Nephron (organoid): ENCODE data around the gene ZBTB42.

Experiments
- H3K27ac Mint-ChIP-seq, 3 experiments: 2 replicates each; pipeline ENCODE4 v1.8.0; 2020; ENCODE audit warnings: mixed read lengths in 3 of 3, mild to moderate bottlenecking in 2 of 3, moderate library complexity in 1 of 3
- H3K27me3 Mint-ChIP-seq: 2 replicates; pipeline ENCODE4 v1.8.0; 2021; ENCODE audit warnings: low read depth, mild to moderate bottlenecking, moderate library complexity, mixed read lengths
- H3K36me3 Mint-ChIP-seq: 2 replicates; pipeline ENCODE4 v1.8.0; 2020; ENCODE audit warnings: low read depth, mixed read lengths
- H3K4me1 Mint-ChIP-seq: 2 replicates; pipeline ENCODE4 v1.8.0; 2020; ENCODE audit warnings: mixed read lengths
- H3K4me3 Mint-ChIP-seq, 3 experiments: 2 replicates each; pipeline ENCODE4 v1.8.0; 2020; ENCODE audit warnings: mild to moderate bottlenecking in 3 of 3, mixed read lengths in 3 of 3, moderate library complexity in 2 of 3
- H3K9me3 Mint-ChIP-seq: 2 replicates; pipeline ENCODE4 v1.8.0; 2020; ENCODE audit warnings: mixed read lengths
- CTCF ChIP-seq, 3 experiments: fragments of 200-600 bp; sonication (generic); IDR thresholded peaks; one replicate each; pipeline ENCODE4 v1.5.0; 2021; ENCODE audit warnings: antibody characterized with exemption in 3 of 3; ENCODE audit not compliant: unreplicated experiment in 3 of 3

ZBTB42 gene

GRCh38 chr14:104780513-104781030 is 20.3 kb upstream of the ZBTB42 start:
- no peak overlapping the region for H3K27ac Mint-ChIP-seq
- peaks cover 3% of the 10 kb centered on the region for H3K36me3 Mint-ChIP-seq

GRCh38 chr14:104781271-104782077 is 19.4 kb upstream of the ZBTB42 start:
- H3K4me1 Mint-ChIP-seq: no peaks in the 10 kb centered on the region
- H3K4me3 Mint-ChIP-seq: no peak overlapping the region
- H3K36me3 Mint-ChIP-seq: peaks cover 3% of the 10 kb centered on the region
- TF ChIP-seq CTCF (IDR thresholded peaks at IDR 0.05; ENCODE audit: unreplicated experiment in 3 of 3): no peak
- no peaks in the 10 kb centered on the region for H3K9me3 Mint-ChIP-seq
- H3K27ac Mint-ChIP-seq: no peak overlapping the region
- no peaks in the 10 kb centered on the region for H3K27me3 Mint-ChIP-seq

More at GRCh38 chr14:104780513-104781030, 20.3 kb upstream of the ZBTB42 start:
- Mint-ChIP-seq H3K9me3 (no peaks in the 10 kb centered on the region), H3K27me3 (no peaks in the 10 kb centered on the region), H3K4me1 (no peaks in the 10 kb centered on the region), H3K4me3 (no peak overlapping the region)
- no peak for TF ChIP-seq CTCF (IDR thresholded peaks at IDR 0.05; ENCODE audit: unreplicated experiment in 3 of 3)

- Mint-ChIP-seq H3K36me3 (no peaks in the 10 kb centered on the region), H3K4me3 (no peak overlapping the region), H3K27me3 (no peaks in the 10 kb centered on the region), H3K9me3 (no peaks in the 10 kb centered on the region), H3K27ac (no peak overlapping the region), H3K4me1 (no peaks in the 10 kb centered on the region)
- no peak for TF ChIP-seq CTCF (IDR thresholded peaks at IDR 0.05; ENCODE audit: unreplicated experiment in 3 of 3)
These were observed 18.7 kb upstream of the ZBTB42 start for GRCh38 chr14:104782086-104782807.

GRCh38 chr14:104782808-104783139 is 18.1 kb upstream of the ZBTB42 start:
- Mint-ChIP-seq H3K4me1 (no peaks in the 10 kb centered on the region), H3K4me3 (no peak overlapping the region), H3K27ac (no peak overlapping the region), H3K27me3 (no peaks in the 10 kb centered on the region), H3K9me3 (no peaks in the 10 kb centered on the region), H3K36me3 (no peaks in the 10 kb centered on the region)
- no peak for TF ChIP-seq CTCF (IDR thresholded peaks at IDR 0.05; ENCODE audit: unreplicated experiment in 3 of 3)

GRCh38 chr14:104783484-104784217 is 17.2 kb upstream of the ZBTB42 start:
- H3K9me3 Mint-ChIP-seq: no peaks in the 10 kb centered on the region
- H3K36me3 Mint-ChIP-seq: no peaks in the 10 kb centered on the region
- H3K4me1 Mint-ChIP-seq: no peaks in the 10 kb centered on the region

More at GRCh38 chr14:104783484-104784217, 17.2 kb upstream of the ZBTB42 start:
- H3K27ac Mint-ChIP-seq: no peak overlapping the region
- TF ChIP-seq CTCF (IDR thresholded peaks at IDR 0.05; ENCODE audit: unreplicated experiment in 3 of 3): no peak
- no peaks in the 10 kb centered on the region for H3K27me3 Mint-ChIP-seq
- H3K4me3 Mint-ChIP-seq: no peak overlapping the region
